ENCODE results near the gene RAPGEF4.
A peak's percentile ranks its signal among the peaks of the same experiment; 100 is the strongest.
"Not testable (repeated sequence)": the region's sequence is repeated elsewhere in the genome, so short reads cannot be mapped to it uniquely, and the experiment has no call there.

Gene RAPGEF4

DNA sequence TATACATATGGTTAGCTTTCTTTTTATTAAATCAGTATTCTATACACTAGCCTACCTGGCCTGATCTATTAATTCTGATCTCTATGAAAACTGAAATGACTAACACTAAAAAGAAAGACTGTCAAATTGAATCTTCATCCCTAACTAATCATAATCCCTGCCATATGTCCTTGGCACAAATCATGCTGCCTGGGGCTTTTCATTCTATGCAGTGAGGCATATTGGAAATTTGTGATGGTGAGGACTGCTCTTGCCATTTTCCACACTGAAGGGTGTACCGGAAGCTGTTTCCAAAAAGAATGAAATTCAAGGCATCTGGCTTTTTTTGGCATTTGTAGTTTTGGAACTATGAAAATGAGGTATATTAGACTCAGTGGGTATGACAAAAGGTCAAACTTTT lies 39.7 kb downstream of the RAPGEF4 start:
- FAIRE-seq = no peak

GRCh38 chr2:172777431-172777830 lies 41.8 kb downstream of the RAPGEF4 start:
- FAIRE-seq = no peak

DNA sequence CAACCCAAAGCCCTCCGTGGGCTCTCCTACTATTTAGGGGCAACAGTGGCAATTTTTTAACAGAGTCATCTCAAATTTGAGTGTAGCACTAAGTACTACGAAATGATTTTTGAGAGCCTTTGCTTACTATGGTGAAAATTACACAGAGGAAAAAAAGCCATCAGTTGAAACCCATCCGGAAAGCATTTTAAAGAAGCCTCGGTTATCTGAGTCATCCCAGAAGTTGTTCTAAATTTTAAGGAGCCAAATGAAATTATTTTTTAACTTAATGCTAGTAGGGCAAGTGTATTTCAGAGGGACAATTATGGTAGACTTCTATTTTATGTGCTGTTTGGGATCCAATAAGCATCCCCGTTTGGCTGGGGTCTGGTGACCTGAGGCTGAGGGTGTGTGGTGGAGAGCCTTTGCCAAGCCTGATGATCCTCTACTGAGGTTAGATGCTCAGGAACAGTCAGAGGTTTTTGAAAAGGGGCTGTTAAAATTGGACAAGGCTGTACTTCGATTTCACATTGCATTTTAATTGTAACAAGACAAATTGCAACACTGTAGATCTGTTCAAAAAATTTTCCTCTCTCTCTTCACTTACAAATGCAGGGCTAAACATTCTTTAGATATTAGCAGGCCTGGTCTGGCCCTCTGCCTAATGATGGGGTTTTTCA lies 47.0 kb downstream of the RAPGEF4 start:
- FAIRE-seq = no peak

DNA sequence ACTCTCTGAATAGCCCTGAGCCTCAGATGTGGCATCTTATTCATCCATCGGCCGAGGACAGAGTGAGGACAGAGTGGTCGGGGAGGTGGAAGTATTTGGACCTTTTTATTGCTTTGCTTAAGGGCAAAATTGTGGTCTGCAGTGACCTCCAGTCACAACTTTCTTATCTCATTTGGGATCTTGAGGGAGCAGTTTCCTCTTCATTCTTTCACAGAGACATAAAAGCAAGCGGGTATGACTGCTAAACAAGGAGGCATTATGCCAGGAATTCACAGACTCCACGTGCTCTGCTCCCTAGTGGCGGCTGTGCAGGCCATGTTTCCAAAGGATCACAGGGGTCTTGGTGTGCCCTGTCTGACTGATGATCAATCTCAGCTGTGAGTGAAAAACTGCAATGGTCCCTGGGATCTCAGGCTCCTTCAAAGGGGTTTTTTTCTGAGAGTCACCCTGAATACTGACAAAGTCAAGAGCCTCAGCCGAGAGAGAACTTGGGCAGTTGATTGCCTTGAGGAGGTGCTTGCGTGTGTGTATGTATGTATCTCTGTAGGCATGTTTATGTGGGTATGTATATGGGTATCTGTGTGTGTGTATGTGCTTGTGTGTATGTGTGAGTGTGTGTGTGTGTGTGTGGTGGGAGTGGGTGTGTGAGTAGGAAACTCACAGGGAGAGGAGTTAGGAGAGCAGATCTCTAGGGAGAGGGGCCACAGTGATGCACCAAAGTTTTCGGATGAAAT lies 47.7 kb downstream of the RAPGEF4 start:
- no peak for FAIRE-seq

GRCh38 chr2:172788871-172789270 lies 53.2 kb downstream of the RAPGEF4 start:
- no peak for FAIRE-seq

DNA sequence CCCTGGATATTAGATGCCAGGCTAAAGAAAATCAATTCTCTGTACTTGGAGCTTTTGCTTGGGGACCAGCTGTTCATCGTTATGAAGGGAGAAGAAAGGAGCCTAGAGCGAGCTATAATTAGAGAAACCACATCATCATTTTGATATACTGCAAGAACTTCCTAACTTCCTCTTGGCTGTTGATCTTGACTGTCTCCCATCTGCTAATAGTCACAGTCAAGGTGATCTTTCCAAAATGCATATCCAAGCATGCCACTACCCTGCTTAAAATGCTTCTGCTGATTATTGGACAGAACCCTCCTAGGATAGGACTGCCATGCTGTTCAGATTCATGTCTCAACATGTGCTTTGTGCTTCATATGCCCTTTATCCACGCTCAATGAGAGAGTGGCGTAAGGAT lies 54.8 kb downstream of the RAPGEF4 start:
- FAIRE-seq = no peak

DNA sequence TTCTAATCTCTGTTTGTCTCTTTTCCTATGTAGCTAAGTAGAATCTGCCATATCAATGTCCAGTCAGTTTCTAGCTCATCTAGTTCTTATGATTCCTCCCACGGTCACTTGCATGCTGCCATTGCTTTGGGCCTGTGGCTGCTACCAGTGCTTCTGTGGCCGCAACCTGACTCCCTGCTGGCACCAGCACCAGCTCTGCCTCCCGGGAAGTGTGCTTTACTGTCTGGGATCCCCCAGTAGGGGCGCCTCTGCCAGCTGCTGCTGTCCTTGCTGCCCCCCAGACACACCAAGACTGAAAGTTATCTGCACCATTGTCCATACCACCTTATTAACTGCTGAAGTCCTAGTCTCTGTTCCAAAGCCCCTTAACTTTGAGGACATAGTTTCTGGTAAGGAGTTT lies 56.3 kb downstream of the RAPGEF4 start:
- FAIRE-seq = no peak

GRCh38 chr2:172792711-172793110 lies 57.1 kb downstream of the RAPGEF4 start:
- FAIRE-seq = no peak

GRCh38 chr2:172803308-172803707 lies 67.7 kb downstream of the RAPGEF4 start:
- FAIRE-seq = not testable (repeated sequence)

GRCh38 chr2:172804423-172804822 lies 68.8 kb downstream of the RAPGEF4 start:
- no peak for FAIRE-seq

DNA sequence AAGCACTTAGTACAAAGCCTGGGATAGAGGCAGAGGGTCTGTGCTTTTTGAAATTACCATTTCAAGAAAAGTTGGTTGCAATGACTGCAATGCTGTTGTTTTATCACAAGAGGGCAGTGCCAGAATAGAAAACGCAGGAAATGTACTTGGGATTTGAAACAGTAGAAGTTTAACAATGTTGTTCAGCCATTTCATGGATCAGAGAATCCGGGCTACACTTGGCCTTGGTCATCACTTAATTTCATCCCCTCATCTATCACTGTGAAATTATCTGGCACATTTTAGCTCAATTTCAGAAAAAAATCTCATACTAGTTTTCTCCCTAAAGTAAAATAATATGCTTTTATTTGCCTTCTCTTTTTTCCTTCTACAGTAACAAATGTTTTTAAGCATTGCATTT lies 70.8 kb downstream of the RAPGEF4 start:
- peak; percentile 91 for FAIRE-seq

GRCh38 chr2:172806996-172807395 lies 71.4 kb downstream of the RAPGEF4 start:
- FAIRE-seq = no peak

DNA sequence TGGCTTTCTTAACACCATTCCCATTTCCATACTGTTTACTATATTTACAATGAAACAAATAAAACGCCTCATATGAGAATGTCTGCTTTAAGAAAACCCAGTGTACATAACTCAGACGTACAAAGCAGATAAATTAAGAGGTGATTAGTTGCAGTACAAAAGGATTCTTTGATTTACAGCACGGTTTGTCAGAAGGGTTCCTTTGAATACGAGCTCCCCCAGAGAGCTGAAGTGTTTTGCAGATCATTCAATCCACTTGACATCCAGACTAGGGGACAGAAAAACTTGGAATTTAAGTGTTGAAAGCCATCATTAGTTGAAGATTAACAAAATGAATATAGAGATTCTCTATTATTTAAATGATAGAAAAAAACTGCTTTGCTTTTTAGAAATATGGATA lies 72.5 kb downstream of the RAPGEF4 start:
- FAIRE-seq = no peak

GRCh38 chr2:172811027-172811426 lies 75.4 kb downstream of the RAPGEF4 start:
- no peak for FAIRE-seq

GRCh38 chr2:172812158-172812744 lies 76.6 kb downstream of the RAPGEF4 start:
- no peak for FAIRE-seq

DNA sequence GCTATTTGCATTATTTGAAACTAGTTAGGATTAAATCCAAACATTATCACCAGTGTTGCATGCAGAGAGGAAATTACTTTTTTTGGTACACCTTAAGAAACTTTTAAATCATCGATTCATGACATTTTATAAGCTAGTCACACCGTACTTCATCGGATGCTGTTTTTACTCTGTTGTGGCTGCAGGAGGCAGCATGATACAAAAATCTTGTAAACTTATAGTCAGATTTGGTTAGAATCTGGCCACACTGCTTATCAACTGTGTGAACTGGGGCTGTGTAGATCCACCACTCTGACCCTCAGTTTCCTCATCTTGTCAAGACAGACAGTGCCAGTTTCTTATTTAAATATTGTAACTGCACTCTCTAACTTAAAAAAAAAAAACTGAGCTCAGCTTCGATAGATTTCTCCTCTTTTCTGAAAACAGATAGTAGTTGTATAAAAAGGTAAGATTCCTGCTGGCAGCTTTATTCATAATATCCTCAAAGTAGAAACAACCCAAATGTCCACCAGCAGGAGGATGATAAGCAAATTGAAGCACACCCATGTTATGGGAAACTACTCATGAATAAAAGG lies 77.8 kb downstream of the RAPGEF4 start:
- peak; percentile 53 for FAIRE-seq

DNA sequence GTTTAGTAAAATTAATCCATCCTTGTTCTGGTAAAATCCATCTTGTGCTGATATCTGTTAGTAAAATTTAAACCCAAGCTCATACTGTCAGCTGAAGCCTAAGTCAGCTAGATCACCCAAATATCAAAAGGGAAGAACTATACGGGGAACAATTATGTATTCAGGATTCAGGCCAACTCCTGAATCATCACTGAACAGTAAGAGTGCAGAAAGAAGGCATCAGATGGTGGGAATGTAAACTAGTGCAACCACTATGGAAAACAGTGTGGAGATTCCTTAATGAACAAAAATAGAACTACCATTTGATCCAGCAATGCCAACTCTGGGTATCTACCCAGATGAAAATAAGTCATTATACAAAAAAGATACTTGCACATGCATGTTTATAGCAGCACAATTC lies 81.8 kb downstream of the RAPGEF4 start:
- FAIRE-seq = no peak

GRCh38 chr2:172819943-172820342 lies 84.3 kb downstream of the RAPGEF4 start:
- FAIRE-seq = no peak

GRCh38 chr2:172821370-172822338 lies 86.0 kb downstream of the RAPGEF4 start:
- no peak for FAIRE-seq

- FAIRE-seq = no peak
Observed at GRCh38 chr2:172822585-172822984, 86.9 kb downstream of the RAPGEF4 start.

GRCh38 chr2:172823261-172823850 lies 87.7 kb downstream of the RAPGEF4 start:
- no peak for FAIRE-seq

- no peak for FAIRE-seq
Observed at GRCh38 chr2:172826522-172826921, 90.9 kb downstream of the RAPGEF4 start.

All from TTC549 (cell line).